K562 (cell line): ENCODE measurements around the gene HLA-B. TPM values are rescaled to one million over a fixed set of nuclear protein-coding genes. Genes with fewer than 3 reads are reported as not detected.

Experiments
- ATAC-seq: fragments of 200-7000 bp; cut with Tn5 transposase; 3 replicates; pipeline ENCODE4 v1.9.1; 2020; ENCODE audit warnings: moderate library complexity
- BruUV-seq: library from RNA; stranded (reverse); fragments of 400-500 nt; replicated peaks from 2 replicates; lab custom pipeline; 2021; lab: Mats Ljungman, UMichigan
- CTCF ChIA-PET: fragments of 300-600 bp; formaldehyde crosslinking; extraction: SDS; loops from one replicate; lab custom pipeline; 2021; ENCODE audit warnings: low intra/inter-chr PET ratio; lab: Yijun Ruan, JAX
- POLR2A ChIA-PET: fragments of 300-600, 350-650 bp; sonication (Branson Sonifier 250); formaldehyde crosslinking; extraction: SDS; loops from one replicate; lab custom pipeline; 2021; ENCODE audit warnings: antibody characterized with exemption, inconsistent platforms; lab: Yijun Ruan, JAX
- DNase-seq, 4 experiments: peaks; one replicate each; pipeline versions ENCODE4 v3.0.0 to v3.0.0-alpha.2; 2011 to 2018; ENCODE audit warnings: low spot score in 3 of 4, mixed read lengths in 3 of 4; ENCODE audit errors: extremely low read depth in 1 of 4
- FAIRE-seq: peaks from 2 replicates; lab custom pipeline; 2011; peaks lifted over from hg19 to GRCh38; lab: Jason Lieb, UNC
- H2AFZ ChIP-seq: 2 replicates; pipeline ENCODE4 v1.6.0; 2011; ENCODE audit warnings: low read depth, low read length, control low read depth, inconsistent platforms
- H3K27ac ChIP-seq: fragments of 200-600 bp; 3 replicates; pipeline ENCODE4 v1.8.0; 2011; ENCODE audit warnings: low read depth, mild to moderate bottlenecking, control low read depth, inconsistent platforms, low read length, moderate library complexity, mixed read lengths; ENCODE audit errors: extremely low read depth
- H3K27me3 ChIP-seq, 2 experiments: fragments of 300-600 bp in 1 of 2; 2 replicates in 1 of 2; 3 replicates in 1 of 2; pipeline versions ENCODE4 v1.6.0 to v1.8.0; 2011; ENCODE audit warnings: inconsistent platforms in 2 of 2, low read length in 2 of 2, mild to moderate bottlenecking in 1 of 2, mixed read lengths in 1 of 2, moderate library complexity in 1 of 2; ENCODE audit not compliant: control insufficient read depth in 2 of 2, insufficient read depth in 2 of 2
- H3K36me3 ChIP-seq: fragments of 300-600 bp; 3 replicates; pipeline ENCODE4 v1.8.0; 2011; ENCODE audit warnings: mild to moderate bottlenecking, low read length, inconsistent platforms; ENCODE audit not compliant: control insufficient read depth, insufficient read depth
- H3K4me1 ChIP-seq, 2 experiments: fragments of 200-600 bp in 1 of 2; replicated peaks in 1 of 2; 2 replicates in 1 of 2; 3 replicates in 1 of 2; pipeline versions ENCODE4 v1.5.1 to v1.8.0; 2011; ENCODE audit warnings: inconsistent platforms in 2 of 2, low read length in 2 of 2, mild to moderate bottlenecking in 1 of 2, mixed read lengths in 1 of 2, moderate library complexity in 1 of 2; ENCODE audit not compliant: control insufficient read depth in 2 of 2, insufficient read depth in 2 of 2
- H3K4me2 ChIP-seq: 2 replicates; pipeline ENCODE4 v1.6.1; 2011; ENCODE audit warnings: low read length, control low read depth, inconsistent platforms, mixed read lengths; ENCODE audit not compliant: insufficient read depth
- H3K4me3 ChIP-seq: fragments of 200-600 bp; sonication (generic), shearing (Covaris generic); 2 replicates; pipeline ENCODE4 v1.5.1; 2016; ENCODE audit warnings: control low read depth, inconsistent platforms
- H3K79me2 ChIP-seq: fragments of 200-600 bp; 3 replicates; pipeline ENCODE4 v1.8.0; 2011; ENCODE audit warnings: low read length, inconsistent platforms; ENCODE audit not compliant: control insufficient read depth, insufficient read depth
- H3K9ac ChIP-seq, 2 experiments: 2 replicates each; pipeline versions ENCODE4 v1.6.0 to v1.6.1; 2011; ENCODE audit warnings: low read depth in 2 of 2, low read length in 2 of 2, control low read depth in 1 of 2, inconsistent platforms in 1 of 2, mild to moderate bottlenecking in 1 of 2, mixed read lengths in 1 of 2; ENCODE audit not compliant: insufficient read depth in 1 of 2
- H3K9me1 ChIP-seq: one replicate; pipeline ENCODE4 v1.6.0; 2011; ENCODE audit warnings: inconsistent platforms, mild to moderate bottlenecking, low read length, moderate library complexity; ENCODE audit not compliant: control insufficient read depth, insufficient read depth
- H3K9me3 ChIP-seq: replicated peaks from 2 replicates; pipeline ENCODE4 v1.5.1; 2011; ENCODE audit warnings: low read depth, low read length, inconsistent platforms; ENCODE audit not compliant: control insufficient read depth, insufficient read depth
- H4K20me1 ChIP-seq: replicated peaks from 2 replicates; pipeline ENCODE4 v1.6.1; 2011; ENCODE audit warnings: low read length, inconsistent platforms, mixed read lengths; ENCODE audit not compliant: control insufficient read depth, insufficient read depth
- BRD4 ChIP-seq: fragments of 200-600 bp; sonication (generic); IDR thresholded peaks from 2 replicates; pipeline ENCODE4 v1.6.1; 2017; ENCODE audit warnings: inconsistent platforms
- CREBBP ChIP-seq: IDR thresholded peaks from one replicate; pipeline ENCODE4 v1.6.1; 2012; ENCODE audit warnings: low read depth, mild to moderate bottlenecking, control low read depth, inconsistent platforms, low read length
- HMBOX1 ChIP-seq: sonication (generic); IDR thresholded peaks from 2 replicates; pipeline ENCODE4 v1.6.1; 2016
- RAD21 ChIP-seq, 2 experiments: fragments of 250-450 bp in 1 of 2; fragments of 450-650 bp in 1 of 2; sonication (Bioruptor Pico) in 1 of 2; formaldehyde crosslinking in 1 of 2; IDR thresholded peaks in 1 of 2; conservative IDR thresholded peaks in 1 of 2; 2 replicates each; pipeline versions ENCODE4 v1.4.0 to v1.8.0; 2020 to 2022; ENCODE audit warnings: mild to moderate bottlenecking in 2 of 2, moderate library complexity in 1 of 2
- RBFOX2 ChIP-seq: fragments of 200-400 bp; formaldehyde crosslinking; IDR thresholded peaks from 2 replicates; pipeline ENCODE4 v1.6.1; 2017; ENCODE audit warnings: low read depth, mild to moderate bottlenecking, low read length, moderate library complexity
- ZBTB5 ChIP-seq: fragments of 450-650 bp; IDR thresholded peaks from 2 replicates; pipeline ENCODE4 v1.6.1; 2017; ENCODE audit warnings: antibody characterized with exemption
- WGBS: fragments of 100-300 bp; shearing (Covaris generic); methylation state at CpG from one replicate; pipeline ENCODE4 v1.1.6; 2016; ENCODE audit warnings: low coverage, mixed read lengths; ENCODE audit not compliant: insufficient coverage; ENCODE audit errors: missing lambda C conversion rate; 5-methylcytosine and 5-hydroxymethylcytosine counted together
- in situ Hi-C: fragments of 300-500 bp; cut with MboI; formaldehyde crosslinking; loops from 4 replicates; pipeline ENCODE4 v1.15.0; 2018; ENCODE audit warnings: inconsistent platforms, mixed read lengths
- intact Hi-C: fragments of 100-400 bp; cut with micrococcal nuclease; formaldehyde crosslinking; loops from 2 replicates; pipeline ENCODE4 v1.14.2; 2022
- polyA plus RNA-seq, 8 experiments: library from polyadenylated mRNA; depleted of rRNA in 4 of 8; stranded (reverse) in 5 of 8; unstranded in 3 of 8; fragments of >200 nt; fragmentation: Nextera tagmentation in 2 of 8; fragmentation: Illumina TruSeq in 1 of 8; extraction: Ambion mirVana in 2 of 8; extraction: Trizol in 1 of 8; gene quantifications; 2 replicates each; pipeline versions ENCODE4 v1.2.1 to v1.2.3, GENCODE V29; 2011 to 2014; ENCODE audit warnings: inconsistent platforms in 1 of 8, missing spikeins in 1 of 8
- total RNA-seq, 7 experiments: library from RNA; depleted of rRNA in 6 of 7; stranded (reverse); fragments of >200 nt in 6 of 7; fragmentation: Illumina TruSeq in 2 of 7; extraction: Trizol in 2 of 7; gene quantifications; 2 replicates each; pipeline versions ENCODE4 v1.2.1 to v1.2.3, GENCODE V29; 2011 to 2021; ENCODE audit warnings: low replicate concordance in 1 of 7

HLA-B gene
- total and polyA plus RNA-seq, 9 of the 15 experiments (the other 6 are each of a cell fraction or from before 2014, with no cell fraction given): 0.07 to 9.7 (median 0.65) TPM; not detected in 2

DNA sequence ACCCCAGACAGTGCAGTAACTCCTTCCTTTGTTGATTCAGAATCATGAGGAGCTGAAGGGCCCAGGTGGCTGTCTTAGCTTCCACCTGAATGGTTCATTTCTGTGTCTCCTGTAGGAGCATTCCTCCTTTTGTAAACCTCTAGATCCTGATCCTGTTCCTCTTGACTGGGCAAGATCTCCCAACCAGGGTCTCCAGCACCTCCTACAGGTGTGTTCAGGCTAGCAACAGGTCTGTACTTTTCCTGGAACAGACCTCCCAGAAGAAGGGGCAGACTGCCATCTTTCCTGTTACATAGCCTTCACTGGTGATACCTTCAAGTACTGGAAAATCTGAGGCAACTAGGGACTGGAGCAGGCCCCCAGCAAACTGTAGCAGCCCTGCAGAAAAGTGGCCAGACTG, 35.2 kb downstream of the HLA-B start (continued):
- peak in 1 of 2 experiments; percentile 26; a peak in 1 of 4 replicates for TF ChIP-seq RAD21 (CRISPR knock-in tag; conservative IDR thresholded peaks at IDR 0.05 in 1 of 2, IDR thresholded peaks at IDR 0.05 in 1 of 2)
- no peak for TF ChIP-seq HMBOX1
- TF ChIP-seq RBFOX2: no peak

DNA sequence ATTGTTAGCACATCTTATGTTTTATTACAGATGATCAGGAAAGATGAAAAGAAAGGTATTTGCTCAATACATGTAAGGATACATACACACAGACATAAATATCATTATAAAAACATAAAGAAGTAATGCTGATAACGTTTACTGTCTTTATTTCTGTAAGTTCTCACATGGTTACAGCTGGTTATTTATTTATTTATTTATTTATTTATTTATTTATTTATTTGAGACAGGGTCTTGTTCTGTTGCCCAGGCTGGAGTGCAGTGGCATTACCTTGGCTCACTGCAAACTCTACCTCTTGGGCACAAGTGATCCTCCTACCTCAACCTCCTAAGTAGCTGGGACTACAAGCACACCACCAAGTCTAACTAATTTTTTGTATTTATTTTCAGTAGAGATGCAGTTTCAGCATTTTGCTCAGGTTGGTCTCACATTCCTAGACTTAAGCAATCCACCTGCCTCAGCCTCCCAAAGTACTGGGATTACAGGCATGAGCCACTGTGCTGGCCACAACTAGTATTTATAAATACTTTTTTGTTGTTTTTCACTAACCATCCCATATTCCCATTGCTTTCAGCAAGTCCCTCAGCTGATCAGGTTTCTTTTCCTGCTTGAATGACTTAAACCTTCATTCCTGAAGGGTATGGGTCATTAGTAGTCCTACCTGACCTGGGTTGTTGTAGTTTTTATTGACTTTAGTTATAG, 35.8 kb downstream of the HLA-B start:
- no peak overlapping the region for H2AFZ ChIP-seq
- intact Hi-C loops: no loop called here
- no peaks in the 10 kb centered on the region for H3K36me3 ChIP-seq
- peaks cover 3 to 23% of the 10 kb centered on the region in 2 experiments; a peak in 3 of 5 replicates for H3K27me3 ChIP-seq
- CTCF ChIA-PET: no interaction called here
- BruUV-seq: no TSS peak
- H3K27ac ChIP-seq: no peak overlapping the region
- H3K4me1 ChIP-seq: no peaks in the 10 kb centered on the region
- no peaks in the 10 kb centered on the region for H3K9me3 ChIP-seq
- ATAC-seq: no peak
- in situ Hi-C loops: no loop called here
- no peaks in the 10 kb centered on the region for H3K79me2 ChIP-seq
- TF ChIP-seq CREBBP (no peak), ZBTB5 (no peak), BRD4 (no peak)
- TF ChIP-seq, all 486 proteins: peak for 0
- WGBS: 0% methylated on average over 1 of the region's 1 CpG
- H3K4me2 ChIP-seq: no peak overlapping the region
- no peaks in the 10 kb centered on the region for H4K20me1 ChIP-seq
- H3K4me3 ChIP-seq: no peak overlapping the region
- H3K9ac ChIP-seq: no peak overlapping the region
- FAIRE-seq: no peak
- no peaks in the 10 kb centered on the region for H3K9me1 ChIP-seq
- no peak for DNase-seq
- POLR2A ChIA-PET: interaction anchor here (0.9 kb wide), 1 partner anchor 9 kb away, joined by 3 read pairs; no protein-coding TSS in a partner anchor
